Caco-2 (cell line): ENCODE measurements around the gene DALRD3. TPM values are rescaled to one million over a fixed set of nuclear protein-coding genes. Genes with fewer than 3 reads are reported as not detected.

Source experiments
- BruUV-seq: library from RNA; stranded (reverse); fragments of 400-500 nt; replicated peaks from 2 replicates; lab custom pipeline; 2021; lab: Mats Ljungman, UMichigan
- CTCF ChIA-PET: fragments of 300-600 bp; sonication (Branson Sonifier 250); formaldehyde crosslinking; loops from one replicate; lab custom pipeline; 2022; ENCODE audit warnings: antibody characterized with exemption; lab: Charles Lee
- POLR2A ChIA-PET: fragments of 300-600 bp; sonication (Branson Sonifier 250); formaldehyde crosslinking; loops from one replicate; lab custom pipeline; 2022; ENCODE audit warnings: antibody characterized with exemption; lab: Charles Lee
- DNase-seq, 2 experiments: peaks; one replicate each; pipeline versions ENCODE4 v3.0.0 to v3.0.0-alpha.2; 2020 to 2022
- H3K27me3 ChIP-seq: replicated peaks from 2 replicates; pipeline ENCODE4 v1.6.0; 2011; ENCODE audit warnings: low read length; ENCODE audit not compliant: control insufficient read depth, insufficient read depth
- H3K36me3 ChIP-seq: 2 replicates; pipeline ENCODE4 v1.5.1; 2011; ENCODE audit warnings: low read length; ENCODE audit not compliant: control insufficient read depth, insufficient read depth
- H3K4me1 ChIP-seq: fragments of 250-450 bp; sonication (Bioruptor Pico); 2 replicates; pipeline ENCODE4 v1.5.1; 2020; ENCODE audit warnings: mild to moderate bottlenecking
- H3K4me3 ChIP-seq: 2 replicates; pipeline ENCODE4 v1.5.1; 2011; ENCODE audit warnings: low read depth, mild to moderate bottlenecking, control low read depth, low read length
- H3K9me3 ChIP-seq: fragments of 250-450 bp; sonication (Bioruptor Pico); 2 replicates; pipeline ENCODE4 v1.5.1; 2020; ENCODE audit warnings: mild to moderate bottlenecking, moderate library complexity
- H3K27ac Mint-ChIP-seq: one replicate; pipeline ENCODE4 v1.8.0; 2022; ENCODE audit warnings: mixed read lengths; ENCODE audit not compliant: unreplicated experiment
- H3K27me3 Mint-ChIP-seq: one replicate; pipeline ENCODE4 v1.8.0; 2022; ENCODE audit warnings: mixed read lengths; ENCODE audit not compliant: insufficient read depth, unreplicated experiment
- H3K36me3 Mint-ChIP-seq: one replicate; pipeline ENCODE4 v1.8.0; 2022; ENCODE audit warnings: mild to moderate bottlenecking, mixed read lengths; ENCODE audit not compliant: insufficient read depth, unreplicated experiment
- H3K4me1 Mint-ChIP-seq: one replicate; pipeline ENCODE4 v1.8.0; 2022; ENCODE audit warnings: low read depth, mixed read lengths; ENCODE audit not compliant: unreplicated experiment
- H3K4me3 Mint-ChIP-seq: one replicate; pipeline ENCODE4 v1.8.0; 2022; ENCODE audit warnings: mild to moderate bottlenecking, moderate library complexity, mixed read lengths; ENCODE audit not compliant: unreplicated experiment
- H3K9me3 Mint-ChIP-seq: one replicate; pipeline ENCODE4 v1.8.0; 2022; ENCODE audit warnings: mixed read lengths; ENCODE audit not compliant: unreplicated experiment
- intact Hi-C: fragments of 100-400 bp; cut with micrococcal nuclease; formaldehyde crosslinking; loops from one replicate; pipeline ENCODE4 v1.10.0; 2022; ENCODE audit not compliant: unreplicated experiment
- total RNA-seq: library from RNA; stranded (reverse); gene quantifications from 2 replicates; pipeline ENCODE4 v1.2.3, GENCODE V29; 2022
- TF ChIP-seq, protein P1 (sequence below), 2 experiments: fragments of 200-600 bp in 1 of 2; IDR thresholded peaks; 1 replicate in 1 of 2; 2 replicates in 1 of 2; pipeline versions ENCODE4 v1.5.1 to v1.8.0; 2011 to 2022; ENCODE audit warnings: antibody characterized with exemption in 1 of 2, control low read depth in 1 of 2, inconsistent platforms in 1 of 2, low read depth in 1 of 2, low read length in 1 of 2, mild to moderate bottlenecking in 1 of 2, moderate library complexity in 1 of 2; ENCODE audit not compliant: insufficient read depth in 1 of 2, severe bottlenecking in 1 of 2, unreplicated experiment in 1 of 2

The DALRD3 gene
- total RNA-seq, 1 experiment from 2014 or later: 21.4 TPM

DNA sequence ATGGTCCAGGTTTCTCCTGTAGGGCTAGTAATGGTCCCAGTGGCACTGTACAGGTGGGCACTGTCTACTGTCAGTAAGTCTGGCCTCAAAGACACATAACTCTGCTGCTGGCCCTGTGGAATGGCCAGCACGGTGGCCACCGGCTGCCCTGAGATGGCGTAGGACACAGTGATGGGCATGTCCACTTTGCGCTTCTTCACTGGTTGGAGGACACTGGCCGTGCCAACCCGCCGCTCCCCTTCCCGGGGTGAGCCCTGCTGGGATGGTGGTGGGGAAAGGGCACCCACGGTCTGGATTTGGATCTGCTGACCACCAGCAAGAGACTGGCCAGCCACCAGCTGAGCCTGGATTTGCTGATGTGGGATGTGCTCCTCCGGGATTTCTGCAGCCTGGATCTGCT, 38.9 kb upstream of the DALRD3 start:
- H3K4me3 Mint-ChIP-seq: no peak overlapping the region
- Histone ChIP-seq H3K4me1 (no peaks in the 10 kb centered on the region), H3K4me3 (no peak overlapping the region), H3K36me3 (no peaks in the 10 kb centered on the region; the same call in 1 of the 2 replicates), H3K9me3 (no peaks in the 10 kb centered on the region), H3K27me3 (no peaks in the 10 kb centered on the region)
- H3K36me3 Mint-ChIP-seq: peaks cover 92% of the 10 kb centered on the region
- no peaks in the 10 kb centered on the region for H3K9me3 Mint-ChIP-seq
- no peaks in the 10 kb centered on the region for H3K27me3 Mint-ChIP-seq
- BruUV-seq: TSS peak; percentile 51
- DNase-seq: no peak
- TF ChIP-seq, protein P1, sequence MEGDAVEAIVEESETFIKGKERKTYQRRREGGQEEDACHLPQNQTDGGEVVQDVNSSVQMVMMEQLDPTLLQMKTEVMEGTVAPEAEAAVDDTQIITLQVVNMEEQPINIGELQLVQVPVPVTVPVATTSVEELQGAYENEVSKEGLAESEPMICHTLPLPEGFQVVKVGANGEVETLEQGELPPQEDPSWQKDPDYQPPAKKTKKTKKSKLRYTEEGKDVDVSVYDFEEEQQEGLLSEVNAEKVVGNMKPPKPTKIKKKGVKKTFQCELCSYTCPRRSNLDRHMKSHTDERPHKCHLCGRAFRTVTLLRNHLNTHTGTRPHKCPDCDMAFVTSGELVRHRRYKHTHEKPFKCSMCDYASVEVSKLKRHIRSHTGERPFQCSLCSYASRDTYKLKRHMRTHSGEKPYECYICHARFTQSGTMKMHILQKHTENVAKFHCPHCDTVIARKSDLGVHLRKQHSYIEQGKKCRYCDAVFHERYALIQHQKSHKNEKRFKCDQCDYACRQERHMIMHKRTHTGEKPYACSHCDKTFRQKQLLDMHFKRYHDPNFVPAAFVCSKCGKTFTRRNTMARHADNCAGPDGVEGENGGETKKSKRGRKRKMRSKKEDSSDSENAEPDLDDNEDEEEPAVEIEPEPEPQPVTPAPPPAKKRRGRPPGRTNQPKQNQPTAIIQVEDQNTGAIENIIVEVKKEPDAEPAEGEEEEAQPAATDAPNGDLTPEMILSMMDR (IDR thresholded peaks at IDR 0.05; ENCODE audit: insufficient read depth in 1 of 2, low read depth in 1 of 2, low read length in 1 of 2, severe bottlenecking in 1 of 2, unreplicated experiment in 1 of 2): no peak
- CTCF ChIA-PET: no interaction called here
- intact Hi-C loops: no loop called here
- no peaks in the 10 kb centered on the region for H3K4me1 Mint-ChIP-seq
- no peak overlapping the region for H3K27ac Mint-ChIP-seq
- POLR2A ChIA-PET: no interaction called here

DNA sequence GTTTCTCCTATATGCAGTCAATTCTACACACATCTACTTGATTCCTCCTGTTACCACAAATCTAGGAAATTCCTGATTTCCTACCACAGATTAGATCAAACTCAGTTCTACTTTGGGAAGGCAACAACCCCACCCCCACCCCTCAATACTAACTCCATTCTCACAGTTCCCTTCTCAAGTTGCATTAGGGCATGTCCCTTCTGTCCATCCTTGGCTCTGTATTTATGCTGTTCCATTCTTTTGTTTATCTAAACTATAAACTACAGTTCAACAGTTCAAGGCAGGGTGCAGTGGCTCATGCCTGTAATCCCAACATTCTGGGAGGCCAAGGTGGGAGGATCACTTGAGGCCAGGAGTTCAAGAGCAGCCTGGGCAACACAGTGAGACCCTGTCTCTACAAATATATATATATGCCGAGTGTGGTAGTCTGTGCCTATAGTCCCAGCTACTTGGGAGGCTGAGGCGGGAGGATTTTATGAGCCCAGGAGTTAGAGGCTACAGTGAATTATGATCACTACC, 36.0 kb upstream of the DALRD3 start:
- H3K4me1 ChIP-seq: no peaks in the 10 kb centered on the region
- intact Hi-C loops: no loop called here
- H3K36me3 ChIP-seq: peaks cover 1% of the 10 kb centered on the region; the same call in 1 of the 2 replicates
- BruUV-seq: no TSS peak
- no peaks in the 10 kb centered on the region for H3K27me3 ChIP-seq
- no peak overlapping the region for H3K27ac Mint-ChIP-seq
- peaks cover 90% of the 10 kb centered on the region for H3K36me3 Mint-ChIP-seq
- POLR2A ChIA-PET: no interaction called here
- no peaks in the 10 kb centered on the region for H3K4me1 Mint-ChIP-seq
- no peaks in the 10 kb centered on the region for H3K27me3 Mint-ChIP-seq
- TF ChIP-seq, protein P1 (IDR thresholded peaks at IDR 0.05; ENCODE audit: insufficient read depth in 1 of 2, low read depth in 1 of 2, low read length in 1 of 2, severe bottlenecking in 1 of 2, unreplicated experiment in 1 of 2): no peak
- CTCF ChIA-PET: no interaction called here
- H3K9me3 Mint-ChIP-seq: no peaks in the 10 kb centered on the region
- H3K4me3 ChIP-seq: no peak overlapping the region
- H3K9me3 ChIP-seq: no peaks in the 10 kb centered on the region
- H3K4me3 Mint-ChIP-seq: no peak overlapping the region
- DNase-seq: no peak

DNA sequence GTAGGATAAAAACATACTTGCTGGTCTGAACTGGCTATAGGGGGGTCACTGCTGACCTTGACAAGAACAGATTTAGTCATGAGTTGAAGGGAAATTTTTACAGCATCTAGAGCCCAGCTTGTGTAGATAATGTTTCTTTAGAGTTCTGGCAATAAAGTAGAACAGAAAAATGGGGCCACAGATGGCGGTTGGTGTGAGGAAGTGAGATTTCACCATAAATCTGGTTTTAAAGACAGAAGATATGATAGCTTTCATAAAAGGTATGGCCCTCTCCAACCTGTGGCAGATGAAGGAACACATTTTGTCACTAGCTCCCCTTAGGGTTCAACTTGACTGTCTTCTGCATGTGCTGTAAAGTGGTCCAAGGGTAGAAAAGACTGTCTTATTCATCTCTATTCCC, 35.2 kb upstream of the DALRD3 start:
- no peaks in the 10 kb centered on the region for H3K4me1 Mint-ChIP-seq
- no peak overlapping the region for H3K4me3 Mint-ChIP-seq
- BruUV-seq: no TSS peak
- H3K27me3 Mint-ChIP-seq: no peaks in the 10 kb centered on the region
- DNase-seq: no peak
- no peaks in the 10 kb centered on the region for H3K4me1 ChIP-seq
- no peaks in the 10 kb centered on the region for H3K27me3 ChIP-seq
- peaks cover 86% of the 10 kb centered on the region for H3K36me3 Mint-ChIP-seq
- H3K9me3 ChIP-seq: no peaks in the 10 kb centered on the region
- TF ChIP-seq, protein P1 (IDR thresholded peaks at IDR 0.05; ENCODE audit: insufficient read depth in 1 of 2, low read depth in 1 of 2, low read length in 1 of 2, severe bottlenecking in 1 of 2, unreplicated experiment in 1 of 2): no peak
- ChIA-PET CTCF (no interaction called here), POLR2A (no interaction called here)
- H3K27ac Mint-ChIP-seq: no peak overlapping the region
- intact Hi-C loops: no loop called here
- peaks cover 1% of the 10 kb centered on the region; the same call in 1 of the 2 replicates for H3K36me3 ChIP-seq
- no peak overlapping the region for H3K4me3 ChIP-seq
- H3K9me3 Mint-ChIP-seq: no peaks in the 10 kb centered on the region
